GM12865 (cell line): ENCODE results near the gene SELENON.
A peak's percentile ranks its signal among the peaks of the same experiment; 100 is the strongest.

Experiments used
- DNase-seq: peaks from one replicate; pipeline ENCODE4 v3.0.0; 2010; ENCODE audit warnings: low read depth
- H3K4me3 ChIP-seq: 2 replicates; pipeline ENCODE4 v1.5.1; 2011; ENCODE audit warnings: mild to moderate bottlenecking, low read depth, low read length, control low read depth
- TF ChIP-seq, protein P1 (sequence below): IDR thresholded peaks from 2 replicates; pipeline ENCODE4 v1.5.1; 2011; ENCODE audit warnings: low read length, control low read depth, low read depth, inconsistent platforms; ENCODE audit not compliant: insufficient read depth; ENCODE audit errors: missing control alignments

The SELENON gene

GRCh38 chr1:25793585-25794170 is 6.3 kb upstream of the SELENON start:
- DNase-seq, result no peak
- H3K4me3 ChIP-seq, result no peak overlapping the region
- TF ChIP-seq, protein P1, sequence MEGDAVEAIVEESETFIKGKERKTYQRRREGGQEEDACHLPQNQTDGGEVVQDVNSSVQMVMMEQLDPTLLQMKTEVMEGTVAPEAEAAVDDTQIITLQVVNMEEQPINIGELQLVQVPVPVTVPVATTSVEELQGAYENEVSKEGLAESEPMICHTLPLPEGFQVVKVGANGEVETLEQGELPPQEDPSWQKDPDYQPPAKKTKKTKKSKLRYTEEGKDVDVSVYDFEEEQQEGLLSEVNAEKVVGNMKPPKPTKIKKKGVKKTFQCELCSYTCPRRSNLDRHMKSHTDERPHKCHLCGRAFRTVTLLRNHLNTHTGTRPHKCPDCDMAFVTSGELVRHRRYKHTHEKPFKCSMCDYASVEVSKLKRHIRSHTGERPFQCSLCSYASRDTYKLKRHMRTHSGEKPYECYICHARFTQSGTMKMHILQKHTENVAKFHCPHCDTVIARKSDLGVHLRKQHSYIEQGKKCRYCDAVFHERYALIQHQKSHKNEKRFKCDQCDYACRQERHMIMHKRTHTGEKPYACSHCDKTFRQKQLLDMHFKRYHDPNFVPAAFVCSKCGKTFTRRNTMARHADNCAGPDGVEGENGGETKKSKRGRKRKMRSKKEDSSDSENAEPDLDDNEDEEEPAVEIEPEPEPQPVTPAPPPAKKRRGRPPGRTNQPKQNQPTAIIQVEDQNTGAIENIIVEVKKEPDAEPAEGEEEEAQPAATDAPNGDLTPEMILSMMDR, result no peak

DNA sequence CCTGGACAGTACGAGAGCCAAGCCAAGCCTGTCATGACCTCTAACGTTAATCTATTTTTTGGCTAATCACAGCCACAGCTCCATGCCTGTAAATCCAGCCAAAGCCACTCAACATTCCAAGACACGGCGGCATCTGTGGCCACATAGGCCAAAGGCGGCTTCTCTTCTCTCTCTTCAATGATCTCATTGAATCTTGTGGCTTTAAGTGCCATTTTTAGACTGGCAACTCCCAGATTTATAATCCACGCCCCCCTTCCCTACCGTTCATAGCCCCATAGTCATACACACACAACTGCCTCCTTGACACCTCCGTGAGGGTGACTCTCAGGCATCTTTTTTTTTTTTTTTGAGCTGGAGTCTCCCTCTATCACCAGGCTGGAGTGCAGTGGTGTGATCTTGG is 5.7 kb upstream of the SELENON start:
- no peak for DNase-seq
- no peak overlapping the region for H3K4me3 ChIP-seq
- TF ChIP-seq, protein P1, result no peak

DNA sequence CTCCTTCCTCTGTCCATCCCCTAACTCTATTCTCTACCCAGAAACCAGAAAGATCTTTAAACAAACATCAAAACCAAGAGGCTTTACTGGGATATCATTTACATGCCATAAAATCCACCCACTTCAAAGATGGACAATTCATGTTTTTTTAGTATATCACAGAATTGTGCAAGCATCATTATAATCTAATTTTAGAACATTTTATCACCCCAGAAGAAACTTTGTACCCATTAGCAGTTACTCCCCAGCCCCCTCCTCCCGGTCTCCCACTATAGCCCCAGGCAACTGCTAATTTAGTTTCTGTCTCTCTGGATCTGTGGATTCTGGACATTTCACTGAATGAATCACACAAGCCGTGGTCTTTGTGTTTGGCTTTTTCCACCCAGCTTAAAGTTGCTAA is 4.8 kb upstream of the SELENON start:
- TF ChIP-seq, protein P1, result no peak
- DNase-seq, result no peak
- H3K4me3 ChIP-seq, result no peak overlapping the region

DNA sequence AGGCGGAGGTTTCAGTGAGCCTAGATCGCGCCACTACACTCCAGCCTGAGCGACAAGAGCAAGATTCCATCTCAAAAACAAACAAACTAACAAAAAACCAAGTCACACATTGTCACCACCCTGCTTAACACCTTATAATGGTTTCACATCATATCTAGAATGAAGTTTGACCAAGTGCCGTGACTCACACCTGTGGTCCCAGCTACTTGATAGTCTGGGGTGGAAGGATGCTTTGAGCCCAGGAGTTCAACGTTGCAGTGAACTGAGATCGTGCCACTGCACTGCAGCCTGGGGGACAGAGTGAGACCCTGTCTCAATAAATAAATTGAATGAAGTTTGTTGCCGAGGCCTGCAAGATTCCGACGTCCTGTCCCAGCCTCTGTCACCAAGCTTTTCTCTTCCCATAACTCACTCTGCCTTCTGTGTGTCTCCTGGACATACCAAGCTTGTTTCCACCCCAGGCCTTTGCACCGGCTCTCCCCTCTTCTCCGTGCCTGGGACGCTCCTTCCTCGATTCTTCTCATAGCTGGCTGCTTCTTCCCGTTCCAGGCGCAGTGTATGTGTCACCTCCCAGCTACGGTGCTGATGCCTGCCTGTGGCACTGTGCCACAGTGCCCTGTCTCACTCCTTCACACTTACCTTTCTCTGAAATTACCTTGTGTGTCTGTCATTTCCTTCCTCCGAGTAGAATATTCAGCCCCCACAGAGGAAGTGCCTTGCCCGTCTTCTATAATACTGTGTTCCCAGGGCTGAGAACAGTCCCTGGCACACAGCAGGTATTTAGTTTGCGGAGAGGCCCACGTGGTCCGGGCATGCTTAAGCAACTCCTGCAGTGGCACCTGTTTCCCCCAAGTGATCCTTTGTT is 3.8 kb upstream of the SELENON start:
- no peak overlapping the region for H3K4me3 ChIP-seq
- TF ChIP-seq, protein P1, result no peak

GRCh38 chr1:25796811-25797458 is 3.1 kb upstream of the SELENON start:
- DNase-seq, result peak; percentile 73
- TF ChIP-seq, protein P1, result peak; percentile 77
- H3K4me3 ChIP-seq, result no peak overlapping the region

More for the DNA sequence above, 3.8 kb upstream of the SELENON start:
- DNase-seq, result no peak

DNA sequence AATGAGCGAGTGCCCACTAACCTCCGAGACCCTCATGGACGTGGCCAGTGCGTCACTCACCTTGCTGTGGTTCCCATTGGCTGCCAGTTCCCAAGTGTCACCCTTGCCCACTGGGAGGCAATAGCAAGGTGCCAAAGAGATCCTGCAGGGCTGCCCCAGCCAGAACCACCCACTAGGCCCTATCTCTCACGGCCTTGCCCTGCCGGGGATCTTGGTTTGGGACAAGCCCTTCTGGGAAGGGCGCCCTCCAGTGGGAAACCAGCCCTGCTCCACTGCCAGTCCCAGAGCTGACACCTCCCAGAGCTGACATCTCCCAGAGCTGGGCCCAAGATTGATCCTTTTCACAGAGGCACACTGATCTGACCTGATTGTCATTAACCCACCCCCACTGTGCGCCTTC is 2.1 kb upstream of the SELENON start:
- DNase-seq, result peak; percentile 41
- TF ChIP-seq, protein P1, result peak; percentile 45
- H3K4me3 ChIP-seq, result no peak overlapping the region
